GM21360 (cell line): ENCODE results near the gene TEX12.
"Not testable (repeated sequence)": the region's sequence is repeated elsewhere in the genome, so short reads cannot be mapped to it uniquely, and the experiment has no call there.

ENCODE experiments used
- ATAC-seq: cut with Tn5 transposase; IDR thresholded peaks from one replicate; pipeline ENCODE4 v1.9.1; 2021; ENCODE audit warnings: mild to moderate bottlenecking, moderate library complexity; ENCODE audit not compliant: unreplicated experiment

Gene TEX12

GRCh38 chr11:112163875-112164685 is 3.1 kb upstream of the TEX12 start, which contains the start of gene IL18:
TSS of gene IL18 (minus strand) at chr11:112164094. CDS start at chr11:112155053, 9,041 bp downstream.
- ATAC-seq = no peak

GRCh38 chr11:112165049-112165448 is 2.1 kb upstream of the TEX12 start:
- no peak for ATAC-seq

GRCh38 chr11:112166562-112166961 is 610 bp upstream of the TEX12 start:
- no peak for ATAC-seq

- ATAC-seq = peak; percentile 75
Observed at GRCh38 chr11:112172362-112172994, 5.3 kb downstream of the TEX12 start.

- ATAC-seq = no peak
Observed at GRCh38 chr11:112173152-112173551, 6.0 kb downstream of the TEX12 start.

- no peak for ATAC-seq
Observed at GRCh38 chr11:112174789-112175598, 7.8 kb downstream of the TEX12 start, which contains the start of gene BCO2. TSS of gene BCO2 (plus strand) at chr11:112175512. CDS start at chr11:112175602, 90 bp downstream.

GRCh38 chr11:112175599-112175952 is 8.4 kb downstream of the TEX12 start:
- no peak for ATAC-seq

- ATAC-seq = no peak
Observed at GRCh38 chr11:112176077-112176476, 8.9 kb downstream of the TEX12 start.

- no peak for ATAC-seq
Observed at GRCh38 chr11:112177589-112177988, 10.4 kb downstream of the TEX12 start.

GRCh38 chr11:112178428-112178827 is 11.3 kb downstream of the TEX12 start:
- no peak for ATAC-seq

- no peak for ATAC-seq
Observed at GRCh38 chr11:112178936-112179335, 11.8 kb downstream of the TEX12 start.

- ATAC-seq = peak; percentile 65
Observed at GRCh38 chr11:112179601-112180000, 12.4 kb downstream of the TEX12 start.

- no peak for ATAC-seq
Observed at GRCh38 chr11:112182867-112183266, 15.7 kb downstream of the TEX12 start.

- no peak for ATAC-seq
Observed at GRCh38 chr11:112185883-112186282, 18.7 kb downstream of the TEX12 start.

GRCh38 chr11:112186304-112186703 is 19.1 kb downstream of the TEX12 start:
- ATAC-seq = no peak

GRCh38 chr11:112195113-112195512 is 27.9 kb downstream of the TEX12 start:
- ATAC-seq = not testable (repeated sequence)

GRCh38 chr11:112195951-112196351 is 28.8 kb downstream of the TEX12 start:
- ATAC-seq = no peak

- no peak for ATAC-seq
Observed at GRCh38 chr11:112196519-112197087, 29.4 kb downstream of the TEX12 start.

GRCh38 chr11:112199101-112199500 is 31.9 kb downstream of the TEX12 start:
- ATAC-seq = not testable (repeated sequence)

- ATAC-seq = no peak
Observed at GRCh38 chr11:112200252-112200651, 33.1 kb downstream of the TEX12 start.

GRCh38 chr11:112206071-112206470 is 38.9 kb downstream of the TEX12 start:
- ATAC-seq = no peak
